T-helper 22 cell (primary cell): ENCODE data around the gene CLDN14.

ENCODE experiments used
- DNase-seq: peaks from one replicate; pipeline ENCODE4 v3.0.0-alpha.2; 2020; ENCODE audit warnings: low read depth

Gene CLDN14

GRCh38 chr21:36471254-36471723 lies 8.6 kb downstream of the CLDN14 start:
- no peak for DNase-seq

- DNase-seq = no peak
These were observed 9.6 kb downstream of the CLDN14 start for GRCh38 chr21:36470294-36470693.

GRCh38 chr21:36466061-36466511 lies 13.8 kb downstream of the CLDN14 start:
- no peak for DNase-seq

GRCh38 chr21:36465478-36465877 lies 14.4 kb downstream of the CLDN14 start:
- no peak for DNase-seq

- no peak for DNase-seq
These were observed 15.3 kb downstream of the CLDN14 start for GRCh38 chr21:36464590-36464989.

GRCh38 chr21:36463991-36464390 lies 15.9 kb downstream of the CLDN14 start:
- no peak for DNase-seq

GRCh38 chr21:36463204-36463603 lies 16.7 kb downstream of the CLDN14 start:
- DNase-seq = no peak

- no peak for DNase-seq
These were observed 17.9 kb downstream of the CLDN14 start for GRCh38 chr21:36461918-36462486.

GRCh38 chr21:36461277-36461917 lies 18.5 kb downstream of the CLDN14 start:
- no peak for DNase-seq

GRCh38 chr21:36460866-36461265 lies 19.1 kb downstream of the CLDN14 start:
- no peak for DNase-seq

GRCh38 chr21:36459098-36459497 lies 20.8 kb downstream of the CLDN14 start:
- DNase-seq = no peak

- DNase-seq = no peak
These were observed 23.1 kb downstream of the CLDN14 start for GRCh38 chr21:36456729-36457414.

- no peak for DNase-seq
These were observed 25.2 kb downstream of the CLDN14 start for GRCh38 chr21:36454706-36455105.

- DNase-seq = no peak
These were observed 25.8 kb downstream of the CLDN14 start for GRCh38 chr21:36454093-36454531.

GRCh38 chr21:36452281-36452825 lies 27.6 kb downstream of the CLDN14 start:
- DNase-seq = no peak

GRCh38 chr21:36451506-36451905 lies 28.4 kb downstream of the CLDN14 start:
- no peak for DNase-seq

GRCh38 chr21:36450511-36450910 lies 29.4 kb downstream of the CLDN14 start:
- DNase-seq = no peak

GRCh38 chr21:36446301-36446700 lies 33.6 kb downstream of the CLDN14 start:
- DNase-seq = no peak

GRCh38 chr21:36441715-36442114 lies 38.2 kb downstream of the CLDN14 start:
- DNase-seq = no peak

GRCh38 chr21:36437745-36438128 lies 42.2 kb downstream of the CLDN14 start:
- DNase-seq = no peak

GRCh38 chr21:36436829-36437744 lies 42.8 kb downstream of the CLDN14 start:
- no peak for DNase-seq

- DNase-seq = no peak
These were observed 45.8 kb downstream of the CLDN14 start for GRCh38 chr21:36434144-36434543.
